ENCODE data around the gene FBXL7. TPM values are rescaled to one million over a fixed set of nuclear protein-coding genes. Genes with fewer than 3 reads are reported as not detected.

The FBXL7 gene
- total RNA-seq, 2 experiments from 2014 or later, result not detected

DNA sequence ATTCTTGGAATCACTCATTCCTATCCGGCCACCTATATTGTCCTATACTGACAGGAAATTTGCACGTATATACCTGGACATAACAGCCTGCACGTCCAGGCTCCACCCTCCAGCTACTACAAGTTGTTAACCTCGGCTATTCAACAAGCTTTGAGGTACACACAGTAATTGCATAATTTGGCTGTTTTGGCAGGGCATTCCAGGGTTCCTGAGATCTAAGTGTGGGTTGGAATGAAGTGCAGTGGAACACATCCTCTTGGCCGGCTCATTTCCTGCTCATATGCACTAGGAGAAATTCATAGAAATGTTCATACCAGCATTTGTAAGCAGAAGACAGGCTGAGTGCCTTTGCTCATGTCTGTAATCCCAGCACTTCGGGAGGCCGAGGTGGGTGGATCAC is 222.3 kb downstream of the FBXL7 start:
- ChIA-PET CTCF (no interaction called here), POLR2A (no interaction called here)
- Mint-ChIP-seq H3K27ac (no peak overlapping the region), H3K4me3 (no peak overlapping the region), H3K36me3 (no peaks in the 10 kb centered on the region), H3K27me3 (no peaks in the 10 kb centered on the region), H3K9me3 (peaks cover 15% of the 10 kb centered on the region), H3K4me1 (ENCODE audit: low read depth) (no peaks in the 10 kb centered on the region)
- intact Hi-C loops (cut with micrococcal nuclease), result no loop called here
- no peak for DNase-seq

DNA sequence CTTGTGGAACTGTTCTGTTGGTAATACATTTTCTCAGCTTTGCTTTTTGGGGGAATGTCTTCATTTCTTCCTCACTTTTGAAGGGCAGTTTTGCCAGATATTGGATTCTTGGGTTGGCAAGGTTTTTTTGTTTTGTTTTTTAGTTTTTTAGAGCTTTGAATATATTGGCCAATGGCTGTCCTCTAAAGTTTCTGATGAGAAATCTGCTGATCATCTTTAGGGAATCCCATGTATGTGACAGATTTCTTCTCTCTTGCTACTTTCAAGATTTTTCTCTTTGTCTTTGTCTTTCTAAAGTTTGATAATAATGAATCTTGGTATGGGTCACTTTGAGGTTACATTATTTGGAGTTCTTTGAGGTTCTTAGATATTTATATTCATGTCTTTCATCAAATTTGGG is 227.4 kb downstream of the FBXL7 start:
- ChIA-PET CTCF (no interaction called here), POLR2A (no interaction called here)
- Mint-ChIP-seq H3K27me3 (no peaks in the 10 kb centered on the region), H3K4me1 (ENCODE audit: low read depth) (no peaks in the 10 kb centered on the region), H3K36me3 (no peaks in the 10 kb centered on the region), H3K4me3 (no peak overlapping the region), H3K27ac (no peak overlapping the region), H3K9me3 (peaks cover 26% of the 10 kb centered on the region)
- intact Hi-C loops (cut with micrococcal nuclease), result no loop called here
- no peak for DNase-seq

DNA sequence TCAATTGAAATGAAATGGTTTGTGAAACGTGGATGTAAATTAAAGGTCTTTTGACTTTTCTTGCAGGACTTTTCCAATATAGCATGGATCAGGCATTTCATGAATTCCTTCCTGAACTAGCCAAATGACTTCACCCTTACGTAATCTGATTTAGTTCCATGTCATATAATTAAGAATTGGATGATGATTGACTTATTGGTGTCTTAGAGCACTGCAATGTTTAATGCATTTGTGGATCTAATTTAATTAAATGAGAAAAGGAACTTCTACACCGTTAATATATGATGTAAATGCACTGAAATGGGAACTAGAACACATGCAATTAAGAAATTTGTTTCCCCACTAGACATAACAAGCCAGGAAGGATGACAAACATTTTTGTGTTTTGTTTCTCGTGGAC is 228.8 kb downstream of the FBXL7 start:
- POLR2A ChIA-PET, result no interaction called here
- Mint-ChIP-seq H3K4me3 (no peak overlapping the region), H3K36me3 (no peaks in the 10 kb centered on the region), H3K27ac (no peak overlapping the region), H3K9me3 (peaks cover 22% of the 10 kb centered on the region), H3K27me3 (no peaks in the 10 kb centered on the region), H3K4me1 (ENCODE audit: low read depth) (no peaks in the 10 kb centered on the region)
- CTCF ChIA-PET, result no interaction called here
- intact Hi-C loops (cut with micrococcal nuclease), result no loop called here
- no peak for DNase-seq

DNA sequence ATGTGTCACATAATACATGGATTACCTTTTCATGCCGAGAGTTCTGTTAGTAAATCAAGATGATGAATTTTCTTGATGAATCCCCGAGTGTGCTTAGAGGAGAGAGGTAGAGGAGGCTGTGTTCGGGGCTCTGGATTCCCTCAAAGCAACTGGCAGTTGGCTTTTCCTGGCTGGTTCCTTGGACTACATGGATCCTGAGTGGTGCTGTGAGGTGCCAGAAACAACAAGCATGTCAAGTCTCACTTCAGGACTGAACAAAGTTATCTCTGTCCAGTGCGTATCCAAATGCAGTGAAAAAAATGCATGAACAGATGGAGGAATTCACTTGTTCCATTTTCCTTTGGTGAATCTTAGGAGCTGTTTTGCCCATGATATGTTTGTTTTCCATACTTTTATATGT is 231.7 kb downstream of the FBXL7 start:
- Mint-ChIP-seq H3K4me3 (no peak overlapping the region), H3K4me1 (ENCODE audit: low read depth) (no peaks in the 10 kb centered on the region), H3K27me3 (no peaks in the 10 kb centered on the region), H3K36me3 (no peaks in the 10 kb centered on the region), H3K27ac (no peak overlapping the region), H3K9me3 (peaks cover 18% of the 10 kb centered on the region)
- no peak for DNase-seq
- POLR2A ChIA-PET, result no interaction called here
- intact Hi-C loops (cut with micrococcal nuclease), result no loop called here
- CTCF ChIA-PET, result no interaction called here

DNA sequence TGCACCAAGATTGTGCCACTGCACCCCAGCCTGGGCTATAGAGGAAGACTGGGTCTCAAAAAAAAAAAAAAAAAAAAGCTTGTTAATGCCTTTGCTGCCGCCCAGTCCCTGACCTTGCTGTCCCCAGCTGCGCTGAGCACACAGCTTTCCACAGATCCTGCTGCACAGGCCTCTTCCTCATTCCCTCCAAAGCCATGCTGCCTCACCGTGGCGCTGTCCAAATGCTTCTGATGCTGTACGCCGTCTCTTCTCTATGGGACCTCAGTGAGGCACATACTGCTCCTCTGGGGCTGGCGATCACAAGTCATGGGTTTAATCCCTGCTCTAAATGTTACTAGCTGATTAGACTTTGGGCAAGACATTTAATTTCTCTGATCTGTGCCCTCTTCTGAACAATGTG is 234.1 kb downstream of the FBXL7 start:
- Mint-ChIP-seq H3K4me1 (ENCODE audit: low read depth) (no peaks in the 10 kb centered on the region), H3K27ac (no peak overlapping the region), H3K36me3 (no peaks in the 10 kb centered on the region), H3K27me3 (no peaks in the 10 kb centered on the region), H3K9me3 (peaks cover 6% of the 10 kb centered on the region), H3K4me3 (no peak overlapping the region)
- intact Hi-C loops (cut with micrococcal nuclease), result no loop called here
- no peak for DNase-seq
- ChIA-PET POLR2A (no interaction called here), CTCF (no interaction called here)

DNA sequence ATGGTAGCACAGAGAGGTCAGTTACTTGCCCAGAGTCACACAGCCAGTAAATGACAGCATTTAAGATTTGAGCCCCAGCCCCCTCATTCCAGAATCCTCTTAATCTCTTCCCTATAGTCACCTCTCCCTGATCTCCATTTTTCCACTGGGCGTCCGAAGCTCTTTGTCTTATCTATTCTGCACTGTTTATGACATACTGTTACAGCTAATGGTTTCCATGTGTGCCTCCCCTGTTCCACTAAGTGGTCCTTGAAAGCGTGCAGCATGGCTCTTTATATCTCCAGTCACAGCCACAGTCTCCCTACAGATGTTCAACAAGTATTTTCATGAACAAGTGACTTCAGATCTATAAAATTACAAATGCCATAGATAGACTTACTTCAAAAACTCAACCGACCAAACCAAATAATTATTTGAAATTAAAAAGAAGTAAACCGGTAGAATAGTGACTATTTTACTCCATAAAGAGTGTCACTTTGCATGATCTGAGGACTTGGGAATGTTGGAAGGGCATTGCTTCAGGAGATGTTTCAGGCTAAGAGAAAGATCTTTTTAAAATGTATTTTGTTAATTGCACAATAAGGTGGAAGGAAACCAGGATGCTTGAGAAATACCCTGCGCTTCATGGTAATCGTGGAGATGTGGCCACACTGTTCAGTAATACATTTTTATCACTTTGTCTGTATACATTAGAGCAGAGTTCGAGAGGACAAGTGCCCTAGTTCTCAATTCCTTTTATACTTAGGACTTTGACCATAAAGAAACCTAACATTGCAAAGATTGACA is 237.2 kb downstream of the FBXL7 start:
- no peaks in the 10 kb centered on the region for H3K27me3 Mint-ChIP-seq
- ChIA-PET POLR2A (no interaction called here), CTCF (no interaction called here)
- H3K4me3 Mint-ChIP-seq, result no peak overlapping the region
- DNase-seq, result no peak
- no peaks in the 10 kb centered on the region for H3K36me3 Mint-ChIP-seq
- intact Hi-C loops (cut with micrococcal nuclease), result no loop called here
- H3K27ac Mint-ChIP-seq, result no peak overlapping the region
- H3K4me1 Mint-ChIP-seq (ENCODE audit: low read depth), result no peaks in the 10 kb centered on the region
- peaks cover 3% of the 10 kb centered on the region for H3K9me3 Mint-ChIP-seq

DNA sequence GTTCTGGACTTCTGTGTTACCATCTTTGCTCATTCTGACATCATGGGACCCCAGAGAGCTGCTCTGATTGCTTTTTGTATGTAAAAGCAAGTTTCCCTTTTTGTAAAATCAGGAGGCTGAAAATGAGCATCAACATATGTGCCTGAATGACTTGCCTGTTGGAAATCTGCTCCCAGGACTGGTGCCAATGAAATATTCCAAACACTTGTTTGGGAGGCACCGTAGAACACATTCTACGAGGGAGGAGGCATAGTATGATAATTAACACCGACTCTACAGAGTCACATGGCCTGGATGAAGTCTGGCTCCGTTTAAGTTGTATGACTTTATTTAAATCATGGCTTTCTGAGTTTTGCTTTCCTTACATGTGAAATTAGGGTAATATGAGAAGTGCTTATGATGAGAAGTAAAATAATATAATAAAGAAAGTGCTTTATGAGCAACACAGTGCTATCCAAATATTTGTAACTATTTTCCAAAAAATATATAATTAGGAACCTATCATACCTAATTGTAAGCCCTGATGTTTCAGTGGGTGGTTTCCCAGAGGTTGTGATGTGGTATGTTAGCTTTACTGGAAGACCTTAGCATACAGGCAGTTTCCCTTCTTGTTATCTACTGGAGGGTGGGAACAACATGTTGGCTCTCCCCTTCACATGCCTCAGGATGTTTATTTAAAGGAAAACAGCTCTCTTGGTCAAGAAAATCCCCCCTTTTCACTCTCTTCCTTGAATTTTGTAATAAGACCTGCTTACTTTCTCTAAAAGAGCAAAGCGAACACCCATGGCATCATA is 238.1 kb downstream of the FBXL7 start:
- POLR2A ChIA-PET, result no interaction called here
- intact Hi-C loops (cut with micrococcal nuclease), result no loop called here

DNA sequence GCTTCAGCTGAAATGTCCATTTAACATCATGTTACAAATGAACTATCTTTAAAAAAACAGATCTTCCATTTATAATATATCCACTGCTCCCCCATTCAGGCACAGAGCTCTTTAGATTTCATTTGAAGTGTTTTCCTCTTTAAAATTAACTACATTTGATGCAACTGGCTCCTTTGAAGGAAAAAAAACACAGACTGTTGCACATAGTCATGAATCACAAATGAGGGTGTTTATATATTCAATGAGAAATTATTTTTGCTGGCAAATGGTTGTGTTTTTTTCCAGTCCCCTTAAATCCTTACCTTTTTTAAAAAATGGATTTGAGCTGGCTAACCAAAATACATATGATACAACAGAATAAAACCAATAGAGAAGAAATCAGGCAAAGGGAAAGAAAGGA is 240.4 kb downstream of the FBXL7 start:
- intact Hi-C loops (cut with micrococcal nuclease), result no loop called here
- Mint-ChIP-seq H3K4me1 (ENCODE audit: low read depth) (no peaks in the 10 kb centered on the region), H3K36me3 (no peaks in the 10 kb centered on the region), H3K9me3 (peaks cover 13% of the 10 kb centered on the region), H3K4me3 (no peak overlapping the region), H3K27ac (no peak overlapping the region), H3K27me3 (no peaks in the 10 kb centered on the region)
- POLR2A ChIA-PET, result no interaction called here
- CTCF ChIA-PET, result no interaction called here
- DNase-seq, result no peak

More for the DNA sequence above, 238.1 kb downstream of the FBXL7 start:
- no peaks in the 10 kb centered on the region for H3K4me1 Mint-ChIP-seq (ENCODE audit: low read depth)
- no peaks in the 10 kb centered on the region for H3K36me3 Mint-ChIP-seq
- CTCF ChIA-PET, result no interaction called here
- H3K27me3 Mint-ChIP-seq, result no peaks in the 10 kb centered on the region
- H3K27ac Mint-ChIP-seq, result no peak overlapping the region
- no peak overlapping the region for H3K4me3 Mint-ChIP-seq
- H3K9me3 Mint-ChIP-seq, result peaks cover 8% of the 10 kb centered on the region
- DNase-seq, result no peak

DNA sequence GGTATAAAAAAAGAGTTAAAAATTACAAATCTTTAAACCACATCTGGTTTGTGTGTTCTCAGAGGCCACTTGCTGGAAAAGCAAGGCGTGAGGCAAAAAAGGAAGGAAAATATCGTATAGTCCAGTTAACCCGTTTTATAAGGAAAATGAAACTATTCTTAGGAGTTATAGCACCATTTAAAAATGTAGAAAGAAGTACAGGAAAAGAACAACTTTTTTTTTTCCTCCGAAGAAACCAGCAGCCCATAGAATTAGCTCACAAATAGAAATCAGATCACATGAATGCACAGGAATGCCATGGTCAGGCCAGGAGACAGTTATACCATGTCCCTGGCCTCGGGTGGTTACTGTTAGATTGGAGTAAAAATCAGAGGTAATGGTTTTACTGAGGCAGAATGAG is 241.6 kb downstream of the FBXL7 start:
- POLR2A ChIA-PET, result no interaction called here

DNA sequence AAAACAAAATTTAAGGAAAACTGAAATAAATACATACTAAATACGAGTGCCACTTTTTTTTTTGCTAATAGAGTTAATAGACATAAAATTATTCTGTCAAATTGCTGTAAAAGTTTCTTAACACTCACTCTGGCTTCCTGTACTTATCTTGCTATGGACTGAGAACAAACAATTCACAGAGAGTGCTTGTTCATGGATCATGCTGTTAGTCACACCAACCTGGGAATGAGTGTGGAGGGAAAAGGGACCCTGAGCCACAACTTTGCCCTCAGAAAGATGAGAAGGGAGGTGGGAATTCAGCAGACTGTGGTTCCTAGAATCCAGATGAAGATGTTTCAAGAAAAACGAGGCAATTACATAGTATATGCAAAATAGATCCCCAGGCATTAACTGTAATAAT is 246.9 kb downstream of the FBXL7 start:
- ChIA-PET POLR2A (no interaction called here), CTCF (no interaction called here)
- Mint-ChIP-seq H3K4me3 (no peak overlapping the region), H3K4me1 (ENCODE audit: low read depth) (no peaks in the 10 kb centered on the region), H3K27ac (no peak overlapping the region), H3K36me3 (no peaks in the 10 kb centered on the region), H3K27me3 (no peaks in the 10 kb centered on the region), H3K9me3 (peaks cover 21% of the 10 kb centered on the region)
- DNase-seq, result no peak
- intact Hi-C loops (cut with micrococcal nuclease), result no loop called here

More for the DNA sequence above, 241.6 kb downstream of the FBXL7 start:
- intact Hi-C loops (cut with micrococcal nuclease), result no loop called here
- DNase-seq, result no peak
- no peak overlapping the region for H3K4me3 Mint-ChIP-seq
- H3K27me3 Mint-ChIP-seq, result no peaks in the 10 kb centered on the region
- H3K27ac Mint-ChIP-seq, result no peak overlapping the region
- CTCF ChIA-PET, result no interaction called here
- H3K9me3 Mint-ChIP-seq, result peaks cover 17% of the 10 kb centered on the region
- no peaks in the 10 kb centered on the region for H3K4me1 Mint-ChIP-seq (ENCODE audit: low read depth)
- no peaks in the 10 kb centered on the region for H3K36me3 Mint-ChIP-seq

DNA sequence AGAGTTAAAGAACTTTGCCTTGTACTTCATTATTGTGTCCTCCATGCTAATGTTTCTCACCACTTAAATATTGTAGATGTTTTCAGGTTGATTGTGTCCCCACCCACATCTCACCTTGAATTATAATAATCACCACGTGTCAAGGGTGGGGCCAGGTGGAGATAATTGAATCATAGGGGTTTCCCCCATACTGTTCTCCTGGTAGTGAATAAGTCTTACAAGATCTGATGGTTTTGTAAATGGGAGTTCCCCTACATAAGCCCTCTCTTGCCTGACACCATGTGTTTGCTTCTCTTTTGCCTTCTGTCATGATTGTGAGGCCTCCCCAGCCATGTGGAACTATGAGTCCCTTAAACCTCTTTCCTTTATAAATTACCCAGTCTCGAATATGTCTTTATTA is 248.3 kb downstream of the FBXL7 start:
- Mint-ChIP-seq H3K4me3 (no peak overlapping the region), H3K36me3 (no peaks in the 10 kb centered on the region), H3K4me1 (ENCODE audit: low read depth) (no peaks in the 10 kb centered on the region), H3K27ac (no peak overlapping the region), H3K9me3 (peaks cover 16% of the 10 kb centered on the region), H3K27me3 (no peaks in the 10 kb centered on the region)
- CTCF ChIA-PET, result no interaction called here
- POLR2A ChIA-PET, result no interaction called here
- intact Hi-C loops (cut with micrococcal nuclease), result no loop called here
- DNase-seq, result no peak

DNA sequence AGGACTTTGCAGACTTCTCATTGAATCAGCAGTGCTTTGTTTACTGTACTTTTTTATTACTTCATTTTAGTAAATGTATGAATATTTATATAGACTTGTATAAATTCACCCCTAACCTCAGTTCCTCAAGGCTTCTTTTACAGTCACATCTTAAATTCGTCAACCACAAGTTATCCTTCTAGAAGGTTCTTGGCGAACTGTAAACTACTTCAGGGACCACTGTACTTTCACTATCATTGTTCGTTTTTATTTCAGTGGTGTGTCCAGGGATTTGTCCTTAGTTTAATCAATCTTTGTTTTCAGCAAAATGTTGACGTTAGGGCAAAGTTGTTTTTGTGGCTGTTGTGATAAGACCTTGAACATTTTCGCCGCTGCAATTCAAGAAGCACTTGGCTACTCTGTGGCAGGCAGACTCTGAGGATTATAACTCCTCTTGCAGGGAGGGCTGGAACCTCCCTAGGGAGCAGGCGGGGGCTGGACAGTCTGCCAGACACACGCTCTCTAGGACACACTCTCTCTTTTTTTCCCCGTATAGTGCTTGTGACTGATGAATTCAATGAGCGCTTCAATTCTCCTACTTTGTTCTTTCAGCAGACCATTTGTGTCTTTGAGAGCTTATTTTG is 252.8 kb downstream of the FBXL7 start:
- intact Hi-C loops (cut with micrococcal nuclease), result no loop called here
- CTCF ChIA-PET, result no interaction called here
- no peaks in the 10 kb centered on the region for H3K27me3 Mint-ChIP-seq
- no peaks in the 10 kb centered on the region for H3K36me3 Mint-ChIP-seq
- no peak overlapping the region for H3K27ac Mint-ChIP-seq
- no peak overlapping the region for H3K4me3 Mint-ChIP-seq
- POLR2A ChIA-PET, result no interaction called here
- peaks cover 3% of the 10 kb centered on the region for H3K9me3 Mint-ChIP-seq
- DNase-seq, result no peak
- no peaks in the 10 kb centered on the region for H3K4me1 Mint-ChIP-seq (ENCODE audit: low read depth)

DNA sequence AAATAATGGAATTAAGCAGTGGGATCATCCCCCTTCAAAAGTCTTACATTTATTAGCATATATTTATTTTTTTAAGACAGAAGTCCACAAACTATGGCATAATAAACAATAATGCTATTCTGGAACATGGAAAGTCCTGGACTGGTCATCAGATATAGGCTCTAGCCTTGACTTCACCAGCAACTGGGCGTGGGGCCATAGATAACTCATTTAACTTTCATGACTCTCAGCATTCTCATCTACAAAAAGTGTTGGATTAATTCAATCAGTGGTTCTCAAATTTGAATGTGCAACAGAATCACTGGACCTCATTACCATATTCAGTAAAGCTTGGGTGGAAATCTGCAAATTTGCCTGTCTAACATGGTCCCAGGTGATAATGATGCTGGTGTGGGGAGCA is 253.8 kb downstream of the FBXL7 start:
- no peak for DNase-seq
- ChIA-PET CTCF (no interaction called here), POLR2A (no interaction called here)
- Mint-ChIP-seq H3K27ac (no peak overlapping the region), H3K9me3 (peaks cover 3% of the 10 kb centered on the region), H3K4me1 (ENCODE audit: low read depth) (no peaks in the 10 kb centered on the region), H3K4me3 (no peak overlapping the region), H3K36me3 (no peaks in the 10 kb centered on the region), H3K27me3 (no peaks in the 10 kb centered on the region)
- intact Hi-C loops (cut with micrococcal nuclease), result no loop called here
